Hepatic stellate cell (primary cell): ENCODE results near the gene TWIST2.
A peak's percentile ranks its signal among the peaks of the same experiment; 100 is the strongest.

Experiments used
- DNase-seq: peaks from one replicate; pipeline ENCODE4 v3.0.0; 2011; ENCODE audit warnings: low spot score

The TWIST2 gene

GRCh38 chr2:238856713-238857567 is 9.1 kb downstream of the TWIST2 start:
- DNase-seq: no peak

GRCh38 chr2:238857959-238858358 is 10.1 kb downstream of the TWIST2 start:
- no peak for DNase-seq

GRCh38 chr2:238859636-238860347 is 11.9 kb downstream of the TWIST2 start:
- DNase-seq: no peak

- DNase-seq: no peak
These were observed 13.3 kb downstream of the TWIST2 start for GRCh38 chr2:238861013-238861730.

GRCh38 chr2:238861766-238862315 is 14.0 kb downstream of the TWIST2 start:
- DNase-seq: no peak

- DNase-seq: no peak
These were observed 14.8 kb downstream of the TWIST2 start for GRCh38 chr2:238862701-238863100.

- DNase-seq: no peak
These were observed 15.3 kb downstream of the TWIST2 start for GRCh38 chr2:238863231-238863630.

GRCh38 chr2:238863749-238864206 is 15.9 kb downstream of the TWIST2 start:
- no peak for DNase-seq

GRCh38 chr2:238864207-238865014 is 16.5 kb downstream of the TWIST2 start:
- DNase-seq: peak; percentile 99

GRCh38 chr2:238865015-238865719 is 17.3 kb downstream of the TWIST2 start:
- no peak for DNase-seq

- DNase-seq: no peak
These were observed 18.0 kb downstream of the TWIST2 start for GRCh38 chr2:238865744-238866355.

GRCh38 chr2:238866656-238867277 is 18.9 kb downstream of the TWIST2 start:
- DNase-seq: no peak

- DNase-seq: no peak
These were observed 20.2 kb downstream of the TWIST2 start for GRCh38 chr2:238868067-238868524.

- no peak for DNase-seq
These were observed 20.9 kb downstream of the TWIST2 start for GRCh38 chr2:238868616-238869292.

- no peak for DNase-seq
These were observed 21.6 kb downstream of the TWIST2 start for GRCh38 chr2:238869293-238870124.

- no peak for DNase-seq
These were observed 22.4 kb downstream of the TWIST2 start for GRCh38 chr2:238870261-238870660.

GRCh38 chr2:238872026-238872425 is 24.1 kb downstream of the TWIST2 start:
- no peak for DNase-seq
